HG03039 (cell line): ENCODE measurements around the gene GCNT2.
"Not testable (repeated sequence)": the region's sequence is repeated elsewhere in the genome, so short reads cannot be mapped to it uniquely, and the experiment has no call there.

Experiments
- ATAC-seq: cut with Tn5 transposase; IDR thresholded peaks from one replicate; pipeline ENCODE4 v1.9.1; 2021; ENCODE audit warnings: mild to moderate bottlenecking, moderate library complexity; ENCODE audit not compliant: unreplicated experiment

Gene GCNT2

GRCh38 chr6:10658910-10659698, 138.0 kb downstream of the GCNT2 start:
- no peak for ATAC-seq

DNA sequence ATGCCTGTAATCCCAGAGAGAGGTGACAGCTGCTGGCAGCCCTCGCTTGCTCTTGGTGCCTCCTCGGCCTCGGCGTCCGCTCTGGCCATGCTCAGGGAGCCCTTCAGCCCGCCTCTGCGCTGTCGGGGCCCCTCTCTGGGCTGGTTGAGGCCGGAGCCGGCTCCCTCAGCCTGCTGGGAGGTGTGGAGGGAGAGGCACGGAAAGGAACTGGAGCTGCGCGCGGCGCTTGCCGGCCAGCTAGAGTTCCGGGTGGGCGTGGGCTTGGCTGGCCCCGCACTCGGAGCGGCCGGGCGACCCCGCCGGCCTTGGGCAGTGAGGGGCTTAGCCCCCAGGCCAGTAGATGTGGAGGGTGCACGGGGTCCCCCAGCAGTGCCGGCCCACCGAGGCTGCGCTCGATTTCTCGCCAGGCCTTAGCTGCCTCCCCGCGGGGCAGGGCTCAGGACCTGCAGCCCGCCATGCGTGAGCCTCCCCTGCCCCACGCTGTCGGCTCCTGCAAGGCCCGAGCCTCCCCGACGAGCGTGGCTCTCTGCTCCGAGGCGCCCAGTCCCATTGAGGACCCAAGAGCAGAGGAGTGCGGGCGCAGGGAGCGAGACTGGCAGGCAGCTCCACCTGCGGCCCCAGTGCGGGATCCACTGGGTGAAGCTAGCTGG, 138.7 kb downstream of the GCNT2 start:
- no peak for ATAC-seq

DNA sequence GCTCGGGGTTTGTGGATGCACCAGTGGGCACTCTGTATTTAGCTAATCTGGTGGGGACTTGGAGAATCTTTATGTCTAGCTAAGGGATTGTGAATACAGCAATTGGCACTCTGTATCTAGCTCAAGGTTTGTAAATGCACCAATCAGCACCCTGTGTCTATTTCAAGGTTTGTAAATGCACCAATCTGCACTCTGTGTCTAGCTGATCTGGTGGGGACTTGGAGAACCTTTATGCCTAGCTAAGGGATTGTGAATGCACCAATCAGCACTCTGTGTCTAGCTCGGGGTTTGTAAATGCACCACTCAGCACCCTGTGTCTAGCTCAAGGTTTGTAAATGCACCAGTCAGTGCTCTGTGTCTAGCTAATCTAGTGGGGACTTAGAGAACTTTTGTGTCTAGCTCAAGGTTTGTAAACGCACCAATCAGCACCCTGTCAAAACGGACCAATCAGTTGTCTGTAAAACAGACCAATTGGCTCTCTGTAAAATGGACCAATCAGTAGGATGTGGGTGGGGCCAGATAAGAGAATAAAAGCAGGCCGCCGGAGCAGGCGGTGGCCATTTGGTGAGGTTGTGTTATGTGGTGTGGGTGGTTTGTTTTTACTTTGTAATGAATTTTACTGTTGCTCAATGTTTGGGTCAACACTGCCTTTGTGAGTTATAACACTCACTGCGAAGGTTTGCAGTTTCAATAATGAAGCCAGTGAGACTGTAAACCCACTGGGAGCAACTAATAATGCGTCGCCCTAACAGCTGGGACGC, 139.5 kb downstream of the GCNT2 start:
- not testable (repeated sequence) for ATAC-seq

- ATAC-seq, result no peak
Measured at GRCh38 chr6:10662207-10662606, 141.1 kb downstream of the GCNT2 start.

- no peak for ATAC-seq
Measured at GRCh38 chr6:10662742-10663141, 141.6 kb downstream of the GCNT2 start.

- ATAC-seq, result not testable (repeated sequence)
Measured at GRCh38 chr6:10665595-10665994, 144.4 kb downstream of the GCNT2 start.

- ATAC-seq, result no peak
Measured at GRCh38 chr6:10668126-10668917, 147.2 kb downstream of the GCNT2 start.

DNA sequence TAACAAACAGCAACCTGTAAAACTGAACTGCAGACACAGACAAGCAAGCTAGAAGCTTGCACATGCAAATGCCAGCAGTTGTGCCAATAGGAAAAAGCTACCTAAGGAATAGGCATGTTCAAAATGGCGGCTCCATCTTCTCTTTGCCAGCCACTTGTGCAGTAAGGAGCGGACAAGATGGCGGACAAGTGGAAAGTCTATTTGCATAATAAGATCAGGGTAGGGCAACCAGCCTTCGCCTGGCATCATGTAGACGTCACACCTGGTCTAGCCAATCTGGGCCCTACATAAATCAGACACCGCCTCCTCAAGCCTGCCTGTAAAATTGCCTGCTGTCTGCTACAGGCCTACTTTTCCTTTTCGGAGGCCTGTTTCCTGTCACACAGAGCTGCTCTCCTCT, 155.3 kb downstream of the GCNT2 start:
- ATAC-seq, result no peak

GRCh38 chr6:10678456-10678855, 157.3 kb downstream of the GCNT2 start:
- no peak for ATAC-seq
